ENCODE data around the gene FUT1.
A peak's percentile ranks its signal among the peaks of the same experiment; 100 is the strongest.
"Not testable (repeated sequence)": the region's sequence is repeated elsewhere in the genome, so short reads cannot be mapped to it uniquely, and the experiment has no call there.

The FUT1 gene

DNA sequence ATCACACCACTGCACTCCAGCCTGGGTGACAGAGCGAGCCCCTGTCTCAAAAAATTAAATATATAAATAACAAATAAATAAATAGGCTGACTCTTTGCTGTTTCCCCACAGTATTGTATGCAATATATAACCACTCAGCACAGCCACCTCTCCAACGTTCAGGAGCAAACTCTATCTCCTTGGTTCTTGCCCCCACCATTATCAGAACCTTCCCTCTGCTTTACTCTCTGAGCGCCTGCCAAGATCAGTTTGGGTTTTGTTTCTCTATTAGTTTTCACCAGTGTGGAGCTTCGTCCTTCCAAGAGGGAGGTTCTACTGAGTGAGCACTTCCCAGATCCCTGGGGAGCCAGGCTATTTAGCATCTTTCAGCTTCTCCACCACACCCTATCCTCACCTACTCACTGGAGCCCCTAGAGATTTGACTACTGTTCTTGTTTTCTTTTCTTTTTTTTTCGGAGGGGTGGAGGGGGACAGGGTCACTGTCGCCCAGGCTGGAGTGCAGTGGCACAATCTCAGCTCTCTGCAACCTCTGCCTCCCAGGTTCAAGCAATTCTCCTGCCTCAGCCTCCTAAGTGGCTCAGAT is 15.8 kb upstream of the FUT1 start:
- DNase-seq = not testable (repeated sequence)

GRCh38 chr19:48765816-48766215 is 13.4 kb upstream of the FUT1 start:
- DNase-seq = not testable (repeated sequence)

DNA sequence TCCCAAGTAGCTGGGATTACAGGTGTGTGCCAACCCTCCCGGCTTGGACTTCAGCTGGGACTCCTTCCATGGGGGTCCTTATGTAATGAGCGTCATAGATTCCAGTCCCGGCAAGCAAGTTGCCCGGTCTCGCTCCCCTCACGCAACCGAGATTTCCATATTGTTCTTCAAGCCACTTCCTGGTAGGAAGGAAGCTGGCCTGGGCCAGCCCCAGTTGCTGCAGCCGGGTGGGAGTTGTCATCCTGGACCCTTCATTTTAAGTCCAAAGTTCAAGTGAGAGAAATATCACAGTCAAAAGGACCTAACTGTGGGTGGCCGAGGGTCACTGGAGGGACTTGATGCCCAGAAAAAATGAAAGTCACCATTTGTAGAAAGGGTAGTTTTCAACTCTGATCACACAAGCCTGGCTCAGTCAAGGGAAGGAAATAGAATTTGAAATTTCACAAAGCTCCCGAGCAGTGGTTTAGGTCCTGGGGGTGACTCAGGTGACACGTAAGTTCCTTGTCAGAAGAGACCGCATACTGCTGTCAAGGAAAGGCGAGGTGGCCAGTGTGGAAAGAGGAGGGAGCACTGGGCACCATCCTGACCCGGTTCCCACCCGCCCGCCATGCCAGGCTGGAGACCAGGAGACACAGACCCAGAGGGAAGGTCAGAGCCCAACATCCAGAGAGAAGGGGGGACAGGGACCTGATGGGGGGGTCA is 8.2 kb upstream of the FUT1 start:
- DNase-seq = peak; percentile 22

DNA sequence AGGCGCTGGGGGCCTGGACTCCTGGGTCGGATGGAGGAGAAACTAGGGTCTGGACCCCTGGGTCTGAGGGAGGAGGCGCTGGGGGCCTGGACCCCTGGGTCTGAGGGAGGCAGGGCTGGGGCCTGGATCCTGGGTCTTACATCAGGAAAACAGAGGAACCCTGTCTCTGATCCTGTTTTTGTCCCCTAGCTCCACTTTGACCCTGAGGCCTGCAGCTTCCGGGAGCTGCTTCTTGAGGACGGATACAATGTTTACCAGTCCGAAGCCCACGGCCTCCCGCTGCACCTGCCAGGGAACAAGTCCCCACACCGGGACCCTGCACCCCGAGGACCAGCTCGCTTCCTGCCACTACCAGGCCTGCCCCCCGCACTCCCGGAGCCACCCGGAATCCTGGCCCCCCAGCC is 5.3 kb upstream of the FUT1 start:
- no peak for DNase-seq

GRCh38 chr19:48757089-48757675 is 4.7 kb upstream of the FUT1 start:
- no peak for DNase-seq

- DNase-seq = no peak
These were observed 4.2 kb upstream of the FUT1 start for GRCh38 chr19:48756686-48757085.

GRCh38 chr19:48756212-48756611 is 3.8 kb upstream of the FUT1 start:
- DNase-seq = no peak

DNA sequence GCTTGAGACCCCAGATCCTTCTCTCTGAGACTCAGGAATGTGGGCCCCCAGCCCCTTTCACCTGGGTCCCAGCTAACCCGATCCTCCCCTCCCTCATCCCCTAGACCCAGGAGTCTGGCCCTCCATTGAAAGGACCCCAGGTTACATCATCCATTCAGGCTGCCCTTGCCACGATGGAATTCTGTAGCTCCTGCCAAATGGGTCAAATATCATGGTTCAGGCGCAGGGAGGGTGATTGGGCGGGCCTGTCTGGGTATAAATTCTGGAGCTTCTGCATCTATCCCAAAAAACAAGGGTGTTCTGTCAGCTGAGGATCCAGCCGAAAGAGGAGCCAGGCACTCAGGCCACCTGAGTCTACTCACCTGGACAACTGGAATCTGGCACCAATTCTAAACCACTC is 3.3 kb upstream of the FUT1 start:
- no peak for DNase-seq

DNA sequence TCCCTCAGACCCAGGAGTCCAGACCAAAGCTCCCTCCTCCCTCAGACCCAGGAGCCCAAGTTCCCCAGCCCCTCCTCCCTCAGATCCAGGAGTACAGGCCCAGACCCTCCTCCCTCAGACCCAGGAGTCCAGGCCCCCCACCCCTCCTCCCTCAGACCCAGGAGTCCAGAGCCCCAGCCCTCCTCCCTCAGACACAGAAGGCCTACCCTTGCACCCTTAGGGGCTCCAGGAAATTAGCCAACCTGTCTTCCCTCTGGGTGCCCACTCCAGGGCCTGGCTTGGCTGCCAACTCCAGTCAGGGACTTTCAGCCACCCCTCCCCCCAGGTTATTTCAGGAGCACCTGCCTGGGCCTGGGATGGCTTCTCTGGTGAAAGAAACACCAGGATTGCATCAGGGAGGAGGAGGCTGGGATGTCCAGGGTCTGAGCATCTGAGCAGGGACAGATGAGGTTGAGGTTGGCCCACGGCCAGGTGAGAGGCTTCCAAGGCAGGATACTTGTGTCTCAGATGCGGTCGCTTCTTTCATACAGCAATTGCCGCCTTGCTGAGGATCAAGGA is 2.7 kb upstream of the FUT1 start, which contains the start of gene FGF21:
Gene FGF21 (plus strand): TSS at position 441 of the 558 bp plus-strand sequence. CDS start 713 bp downstream, outside the sequence.
- no peak for DNase-seq

DNA sequence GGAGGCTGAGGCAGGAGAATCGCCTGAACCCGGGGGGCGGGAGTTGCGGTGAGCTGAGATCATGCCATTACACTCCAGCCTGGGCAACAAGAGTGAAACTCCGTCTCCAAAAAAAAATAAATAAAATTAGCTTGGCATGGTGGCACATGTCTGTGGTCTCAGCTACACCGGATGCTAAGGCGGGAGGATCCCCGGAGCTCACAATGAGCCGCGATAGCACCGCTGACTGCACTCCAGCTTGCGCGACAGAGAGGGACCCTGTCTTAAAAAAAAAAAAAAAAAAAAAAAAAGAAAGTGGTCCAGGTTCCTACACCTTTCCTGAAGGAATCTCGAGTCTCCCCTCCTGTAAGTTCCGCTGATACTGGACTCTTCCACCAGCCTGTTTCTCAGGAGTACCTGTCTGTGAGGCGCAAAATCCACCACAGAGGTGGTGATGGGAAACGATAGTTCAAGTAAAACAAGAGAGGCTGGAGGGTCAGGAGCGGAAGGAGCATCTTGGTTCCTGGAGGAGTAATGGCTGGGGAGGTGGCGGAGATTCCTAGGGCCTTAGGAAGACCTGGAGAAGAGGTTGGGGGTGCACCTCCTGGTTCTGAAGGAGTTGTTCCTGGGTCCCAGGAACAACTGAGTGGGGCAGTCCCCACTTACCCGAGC is 471 bp downstream of the FUT1 start:
- no peak for DNase-seq

GRCh38 chr19:48750771-48751504 is 1.5 kb downstream of the FUT1 start:
- DNase-seq = no peak

- no peak for DNase-seq
These were observed 2.1 kb downstream of the FUT1 start for GRCh38 chr19:48750351-48750750.

GRCh38 chr19:48749571-48750198 is 2.8 kb downstream of the FUT1 start:
- no peak for DNase-seq

DNA sequence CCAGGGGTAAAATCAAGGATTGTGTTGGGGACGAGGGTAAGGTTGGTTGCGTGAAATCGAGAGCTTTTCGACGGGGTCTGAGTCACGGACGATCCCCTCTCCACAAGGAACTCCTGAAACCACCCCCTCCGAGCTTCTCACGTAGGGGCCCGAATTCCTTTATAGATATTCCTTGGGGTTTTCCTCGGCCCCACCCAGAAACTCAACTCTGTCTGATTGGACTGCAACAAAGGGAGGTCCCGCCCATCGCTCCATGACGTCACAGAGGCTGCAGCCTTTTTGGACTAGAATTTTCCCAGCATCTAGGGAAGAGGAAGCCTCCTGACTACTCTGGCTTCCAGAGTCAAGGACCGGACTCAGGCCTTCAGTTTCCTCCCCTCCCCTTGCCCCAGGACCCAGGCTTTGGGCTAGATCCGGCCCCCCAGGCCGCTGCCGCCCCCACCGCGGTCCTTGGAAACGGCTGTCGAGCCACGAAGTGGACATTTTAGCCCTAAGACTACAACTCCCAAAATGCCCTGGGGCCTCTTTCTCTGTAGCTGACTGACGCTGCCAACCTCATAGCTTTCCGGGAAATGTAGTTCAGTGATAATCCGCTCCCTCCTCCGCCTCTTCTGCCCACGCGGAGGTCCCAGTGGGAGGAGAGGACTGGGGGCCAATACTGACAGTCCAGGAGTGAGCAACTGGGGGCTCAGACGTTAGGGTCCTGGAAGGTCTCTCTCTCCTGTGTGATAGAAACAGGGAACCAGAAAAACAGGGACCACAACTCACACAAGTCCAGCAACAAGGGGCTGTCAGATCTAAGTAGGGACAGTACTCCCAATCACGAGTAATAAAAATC is 5.5 kb downstream of the FUT1 start, which contains the start of gene IZUMO1:
Gene IZUMO1 (minus strand): TSS at position 172 of the 838 bp plus-strand sequence. CDS start 1,050 bp downstream, outside the sequence.
- DNase-seq = peak; percentile 72

GRCh38 chr19:48746110-48746509 is 6.3 kb downstream of the FUT1 start:
- no peak for DNase-seq

- DNase-seq = peak; percentile 69
These were observed 7.0 kb downstream of the FUT1 start for GRCh38 chr19:48745208-48745995.

DNA sequence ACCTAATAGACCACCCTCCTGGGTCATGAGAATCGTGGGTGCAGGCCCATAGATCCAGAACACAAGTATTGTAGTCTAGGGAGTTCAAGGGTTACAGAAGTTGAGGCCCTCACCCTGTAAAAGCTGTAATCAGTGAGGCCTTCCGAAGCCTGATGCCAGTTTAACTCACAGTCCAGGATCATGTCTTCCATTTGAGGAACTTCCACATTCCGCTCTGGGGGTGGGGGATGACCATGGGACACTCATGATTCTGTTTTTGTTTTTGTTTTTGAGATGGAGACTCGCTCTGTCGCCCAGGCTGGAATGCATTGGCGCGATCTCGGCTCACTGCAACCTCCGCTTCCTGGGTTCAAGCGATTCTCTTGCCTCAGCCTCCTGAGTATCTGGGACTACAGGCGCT is 10.3 kb downstream of the FUT1 start:
- DNase-seq = no peak

DNA sequence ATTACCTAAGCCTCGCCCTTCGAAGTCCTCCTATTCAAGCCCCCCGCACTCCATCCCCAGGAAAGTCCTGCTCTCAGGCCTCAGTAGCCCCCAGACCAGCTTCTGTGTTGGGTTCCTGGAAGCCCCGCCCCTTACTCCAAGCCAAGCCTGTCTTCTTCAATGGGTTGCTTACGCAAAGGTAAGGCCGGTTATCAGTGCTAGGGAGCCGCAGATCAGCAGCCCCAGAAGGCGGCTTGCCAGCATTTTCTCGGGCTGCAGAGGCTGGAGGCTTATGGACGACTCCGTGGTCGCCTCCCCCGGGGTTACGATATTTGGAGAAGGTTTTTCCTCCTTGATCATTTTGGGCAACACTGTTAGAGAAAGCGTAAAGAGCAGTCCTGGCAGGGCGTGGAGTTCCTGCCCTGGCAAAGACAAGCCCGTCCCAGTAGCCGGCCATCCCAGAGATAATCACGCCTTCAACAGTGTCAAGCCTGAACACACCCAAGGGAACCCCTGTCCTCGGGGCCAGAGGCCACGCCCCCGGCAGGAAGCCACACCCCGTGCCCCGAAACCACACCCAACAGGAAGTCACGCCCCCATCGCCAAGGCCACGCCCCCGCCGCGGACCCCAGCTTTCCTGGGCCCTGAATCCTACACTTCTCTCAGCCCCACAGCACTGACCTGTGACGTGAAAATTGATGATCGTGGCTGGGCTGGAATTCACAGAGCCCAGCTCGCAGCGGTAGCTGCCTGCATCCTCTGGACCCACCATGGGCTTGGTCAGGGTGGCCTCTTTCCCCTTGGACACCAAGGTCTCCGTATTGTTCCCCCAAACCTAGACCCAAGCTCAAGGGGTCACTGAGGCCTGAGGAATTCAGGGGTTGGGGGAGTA is 11.1 kb downstream of the FUT1 start:
- DNase-seq = peak; percentile 54

Data from stimulated activated CD4-positive, alpha-beta T cell treated with anti-CD3 and anti-CD28 coated beads, Interleukin-15, amount 100 ng/mL, for 24 hours (primary cell).